ENCODE results near the gene LYSMD3.

LYSMD3 gene

GRCh38 chr5:90503596-90503995, 25.8 kb downstream of the LYSMD3 start:
- no peak overlapping the region for H3K4me2 ChIP-seq (ENCODE audit: low read length)
- H3K4me3 ChIP-seq (ENCODE audit: low read depth, low read length, poor library complexity, severe bottlenecking): no peak overlapping the region
- no peaks in the 10 kb centered on the region for H3K9me2 ChIP-seq (ENCODE audit: low read depth, low read length)
- TF ChIP-seq, protein P1, sequence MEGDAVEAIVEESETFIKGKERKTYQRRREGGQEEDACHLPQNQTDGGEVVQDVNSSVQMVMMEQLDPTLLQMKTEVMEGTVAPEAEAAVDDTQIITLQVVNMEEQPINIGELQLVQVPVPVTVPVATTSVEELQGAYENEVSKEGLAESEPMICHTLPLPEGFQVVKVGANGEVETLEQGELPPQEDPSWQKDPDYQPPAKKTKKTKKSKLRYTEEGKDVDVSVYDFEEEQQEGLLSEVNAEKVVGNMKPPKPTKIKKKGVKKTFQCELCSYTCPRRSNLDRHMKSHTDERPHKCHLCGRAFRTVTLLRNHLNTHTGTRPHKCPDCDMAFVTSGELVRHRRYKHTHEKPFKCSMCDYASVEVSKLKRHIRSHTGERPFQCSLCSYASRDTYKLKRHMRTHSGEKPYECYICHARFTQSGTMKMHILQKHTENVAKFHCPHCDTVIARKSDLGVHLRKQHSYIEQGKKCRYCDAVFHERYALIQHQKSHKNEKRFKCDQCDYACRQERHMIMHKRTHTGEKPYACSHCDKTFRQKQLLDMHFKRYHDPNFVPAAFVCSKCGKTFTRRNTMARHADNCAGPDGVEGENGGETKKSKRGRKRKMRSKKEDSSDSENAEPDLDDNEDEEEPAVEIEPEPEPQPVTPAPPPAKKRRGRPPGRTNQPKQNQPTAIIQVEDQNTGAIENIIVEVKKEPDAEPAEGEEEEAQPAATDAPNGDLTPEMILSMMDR (IDR thresholded peaks at IDR 0.05; ENCODE audit: low read length): no peak
- TF ChIP-seq EZH2 (IDR thresholded peaks at IDR 0.05; ENCODE audit: borderline replicate concordance, low read length): no peak
- no peaks in the 10 kb centered on the region for H3K27me3 ChIP-seq (ENCODE audit: insufficient read depth, low read length)
- H3K4me1 ChIP-seq (ENCODE audit: insufficient read depth, low read length, severe bottlenecking): no peaks in the 10 kb centered on the region
- H2AFZ ChIP-seq (ENCODE audit: low read length): no peak overlapping the region
- no peaks in the 10 kb centered on the region for H3F3A ChIP-seq (ENCODE audit: insufficient read depth, low read length)
- no peaks in the 10 kb centered on the region for H3K9me3 ChIP-seq (ENCODE audit: low read length)
- H3K79me2 ChIP-seq (ENCODE audit: insufficient read depth, low read length): no peaks in the 10 kb centered on the region
- no peak overlapping the region for H3K27ac ChIP-seq (ENCODE audit: low read depth, low read length, poor library complexity, severe bottlenecking)
- H4K20me1 ChIP-seq (ENCODE audit: insufficient read depth, low read length): no peaks in the 10 kb centered on the region
- peaks cover 11% of the 10 kb centered on the region; the same call in 1 of the 2 replicates for H3K36me3 ChIP-seq (ENCODE audit: insufficient read depth, low read length)
- H3K9ac ChIP-seq (ENCODE audit: low read length): no peak overlapping the region

GRCh38 chr5:90495146-90495545, 34.2 kb downstream of the LYSMD3 start:
- Histone ChIP-seq H3K4me1 (ENCODE audit: insufficient read depth, low read length, severe bottlenecking) (no peaks in the 10 kb centered on the region), H4K20me1 (ENCODE audit: insufficient read depth, low read length) (no peaks in the 10 kb centered on the region), H3K4me3 (ENCODE audit: low read depth, low read length, poor library complexity, severe bottlenecking) (no peak overlapping the region), H3K9me3 (ENCODE audit: low read length) (no peaks in the 10 kb centered on the region), H3K4me2 (ENCODE audit: low read length) (no peak overlapping the region), H3K79me2 (ENCODE audit: insufficient read depth, low read length) (no peaks in the 10 kb centered on the region), H3K9me2 (ENCODE audit: low read depth, low read length) (no peaks in the 10 kb centered on the region), H3K27ac (ENCODE audit: low read depth, low read length, poor library complexity, severe bottlenecking) (no peak overlapping the region), H3K36me3 (ENCODE audit: insufficient read depth, low read length) (peaks cover 48% of the 10 kb centered on the region), H3K27me3 (ENCODE audit: insufficient read depth, low read length) (no peaks in the 10 kb centered on the region), H3F3A (ENCODE audit: insufficient read depth, low read length) (0 out of 2 replicates have a peak, but pooled peaks cover 3% of the 10 kb centered on the region), H3K9ac (ENCODE audit: low read length) (no peak overlapping the region), H2AFZ (ENCODE audit: low read length) (no peak overlapping the region)
- TF ChIP-seq EZH2 (IDR thresholded peaks at IDR 0.05; ENCODE audit: borderline replicate concordance, low read length): no peak
- TF ChIP-seq, protein P1 (IDR thresholded peaks at IDR 0.05; ENCODE audit: low read length): no peak

- Histone ChIP-seq H3K27me3 (ENCODE audit: insufficient read depth, low read length) (no peaks in the 10 kb centered on the region), H3K9me2 (ENCODE audit: low read depth, low read length) (no peaks in the 10 kb centered on the region), H3K4me3 (ENCODE audit: low read depth, low read length, poor library complexity, severe bottlenecking) (no peak overlapping the region), H2AFZ (ENCODE audit: low read length) (no peak overlapping the region), H4K20me1 (ENCODE audit: insufficient read depth, low read length) (no peaks in the 10 kb centered on the region), H3K27ac (ENCODE audit: low read depth, low read length, poor library complexity, severe bottlenecking) (no peak overlapping the region), H3K4me2 (ENCODE audit: low read length) (no peak overlapping the region), H3K9ac (ENCODE audit: low read length) (no peak overlapping the region), H3F3A (ENCODE audit: insufficient read depth, low read length) (0 out of 2 replicates have a peak, but pooled peaks cover 3% of the 10 kb centered on the region), H3K79me2 (ENCODE audit: insufficient read depth, low read length) (no peaks in the 10 kb centered on the region), H3K9me3 (ENCODE audit: low read length) (no peaks in the 10 kb centered on the region), H3K36me3 (ENCODE audit: insufficient read depth, low read length) (peaks cover 48% of the 10 kb centered on the region), H3K4me1 (ENCODE audit: insufficient read depth, low read length, severe bottlenecking) (no peaks in the 10 kb centered on the region)
- TF ChIP-seq, protein P1 (IDR thresholded peaks at IDR 0.05; ENCODE audit: low read length): no peak
- no peak for TF ChIP-seq EZH2 (IDR thresholded peaks at IDR 0.05; ENCODE audit: borderline replicate concordance, low read length)
Measured at GRCh38 chr5:90494043-90494442, 35.3 kb downstream of the LYSMD3 start.
